ENCODE data around the gene PTPRN2. TPM values are rescaled to one million over a fixed set of nuclear protein-coding genes. Genes with fewer than 3 reads are reported as not detected.
"Not testable (repeated sequence)": the region's sequence is repeated elsewhere in the genome, so short reads cannot be mapped to it uniquely, and the experiment has no call there.

Gene PTPRN2
- total RNA-seq, 1 experiment from 2014 or later = 2.9 TPM

GRCh38 chr7:157516311-157516710, 1071.3 kb downstream of the PTPRN2 start:
- DNase-seq (ENCODE audit: extremely low read depth, low read depth) = no peak

- no peak for DNase-seq (ENCODE audit: extremely low read depth, low read depth)
Measured at GRCh38 chr7:157515342-157516041, 1072.1 kb downstream of the PTPRN2 start.

- no peak for DNase-seq (ENCODE audit: extremely low read depth, low read depth)
Measured at GRCh38 chr7:157514746-157515145, 1072.9 kb downstream of the PTPRN2 start.

- DNase-seq (ENCODE audit: extremely low read depth, low read depth) = no peak
Measured at GRCh38 chr7:157514306-157514705, 1073.3 kb downstream of the PTPRN2 start.

- DNase-seq (ENCODE audit: extremely low read depth, low read depth) = no peak
Measured at GRCh38 chr7:157513682-157514081, 1073.9 kb downstream of the PTPRN2 start.

- DNase-seq (ENCODE audit: extremely low read depth, low read depth) = no peak
Measured at GRCh38 chr7:157513162-157513621, 1074.4 kb downstream of the PTPRN2 start.

GRCh38 chr7:157509226-157509625, 1078.4 kb downstream of the PTPRN2 start:
- no peak for DNase-seq (ENCODE audit: extremely low read depth, low read depth)

- no peak for DNase-seq (ENCODE audit: extremely low read depth, low read depth)
Measured at GRCh38 chr7:157508477-157508881, 1079.1 kb downstream of the PTPRN2 start.

- no peak for DNase-seq (ENCODE audit: extremely low read depth, low read depth)
Measured at GRCh38 chr7:157507987-157508386, 1079.6 kb downstream of the PTPRN2 start.

- DNase-seq (ENCODE audit: extremely low read depth, low read depth) = no peak
Measured at GRCh38 chr7:157506268-157506667, 1081.4 kb downstream of the PTPRN2 start.

- DNase-seq (ENCODE audit: extremely low read depth, low read depth) = no peak
Measured at GRCh38 chr7:157505646-157506045, 1082.0 kb downstream of the PTPRN2 start.

GRCh38 chr7:157503229-157503628, 1084.4 kb downstream of the PTPRN2 start:
- DNase-seq (ENCODE audit: extremely low read depth, low read depth) = no peak

- DNase-seq (ENCODE audit: extremely low read depth, low read depth) = no peak
Measured at GRCh38 chr7:157502701-157503111, 1084.9 kb downstream of the PTPRN2 start.

GRCh38 chr7:157501581-157501980, 1086.0 kb downstream of the PTPRN2 start:
- DNase-seq (ENCODE audit: extremely low read depth, low read depth) = no peak

- not testable (repeated sequence) for DNase-seq (ENCODE audit: extremely low read depth, low read depth)
Measured at GRCh38 chr7:157500989-157501540, 1086.6 kb downstream of the PTPRN2 start.

- DNase-seq (ENCODE audit: extremely low read depth, low read depth) = no peak
Measured at GRCh38 chr7:157500171-157500960, 1087.3 kb downstream of the PTPRN2 start.

- DNase-seq (ENCODE audit: extremely low read depth, low read depth) = no peak
Measured at GRCh38 chr7:157499835-157500153, 1087.8 kb downstream of the PTPRN2 start.

- no peak for DNase-seq (ENCODE audit: extremely low read depth, low read depth)
Measured at GRCh38 chr7:157499121-157499834, 1088.3 kb downstream of the PTPRN2 start.

GRCh38 chr7:157498657-157499056, 1089.0 kb downstream of the PTPRN2 start:
- no peak for DNase-seq (ENCODE audit: extremely low read depth, low read depth)

- DNase-seq (ENCODE audit: extremely low read depth, low read depth) = no peak
Measured at GRCh38 chr7:157497744-157498651, 1089.6 kb downstream of the PTPRN2 start.

Measured in NCI-H460 (cell line).